HG03097 (cell line): ENCODE measurements around the gene TMEM51.
A peak's percentile ranks its signal among the peaks of the same experiment; 100 is the strongest.
"Not testable (repeated sequence)": the region's sequence is repeated elsewhere in the genome, so short reads cannot be mapped to it uniquely, and the experiment has no call there.

Experiments
- ATAC-seq: cut with Tn5 transposase; IDR thresholded peaks from one replicate; pipeline ENCODE4 v1.9.1; 2021; ENCODE audit not compliant: unreplicated experiment, low FRiP score

TMEM51 gene

GRCh38 chr1:15125101-15125745, 28.3 kb upstream of the TMEM51 start:
- ATAC-seq: no peak

GRCh38 chr1:15128077-15128476, 25.5 kb upstream of the TMEM51 start:
- ATAC-seq: no peak

GRCh38 chr1:15128520-15129313, 24.8 kb upstream of the TMEM51 start:
- ATAC-seq: peak; percentile 57

- ATAC-seq: no peak
Observed at GRCh38 chr1:15129944-15130343, 23.6 kb upstream of the TMEM51 start.

GRCh38 chr1:15130607-15131006, 22.9 kb upstream of the TMEM51 start:
- no peak for ATAC-seq

GRCh38 chr1:15132965-15133364, 20.6 kb upstream of the TMEM51 start:
- no peak for ATAC-seq

- no peak for ATAC-seq
Observed at GRCh38 chr1:15134285-15134684, 19.3 kb upstream of the TMEM51 start.

- not testable (repeated sequence) for ATAC-seq
Observed at GRCh38 chr1:15135604-15136003, 17.9 kb upstream of the TMEM51 start.

GRCh38 chr1:15137809-15138208, 15.7 kb upstream of the TMEM51 start:
- no peak for ATAC-seq

- no peak for ATAC-seq
Observed at GRCh38 chr1:15139654-15140350, 13.7 kb upstream of the TMEM51 start.

GRCh38 chr1:15141935-15142539, 11.5 kb upstream of the TMEM51 start:
- ATAC-seq: no peak

- no peak for ATAC-seq
Observed at GRCh38 chr1:15145327-15145726, 8.2 kb upstream of the TMEM51 start.

- no peak for ATAC-seq
Observed at GRCh38 chr1:15146142-15146680, 7.3 kb upstream of the TMEM51 start.

- no peak for ATAC-seq
Observed at GRCh38 chr1:15146971-15147376, 6.6 kb upstream of the TMEM51 start.

- no peak for ATAC-seq
Observed at GRCh38 chr1:15148004-15148403, 5.5 kb upstream of the TMEM51 start.

- no peak for ATAC-seq
Observed at GRCh38 chr1:15148475-15148874, 5.1 kb upstream of the TMEM51 start.

GRCh38 chr1:15148941-15149340, 4.6 kb upstream of the TMEM51 start:
- no peak for ATAC-seq

- no peak for ATAC-seq
Observed at GRCh38 chr1:15150376-15150775, 3.2 kb upstream of the TMEM51 start.

GRCh38 chr1:15151377-15151806, 2.2 kb upstream of the TMEM51 start:
- no peak for ATAC-seq

GRCh38 chr1:15151871-15152270, 1.7 kb upstream of the TMEM51 start:
- no peak for ATAC-seq
